ENCODE data around the gene PCNX2.
"Not testable (repeated sequence)": the region's sequence is repeated elsewhere in the genome, so short reads cannot be mapped to it uniquely, and the experiment has no call there.

PCNX2 gene

GRCh38 chr1:233216009-233216408, 79.5 kb downstream of the PCNX2 start:
- DNase-seq, result no peak

GRCh38 chr1:233215135-233215760, 80.3 kb downstream of the PCNX2 start:
- DNase-seq, result no peak

- DNase-seq, result no peak
These were observed 83.9 kb downstream of the PCNX2 start for GRCh38 chr1:233211595-233211994.

DNA sequence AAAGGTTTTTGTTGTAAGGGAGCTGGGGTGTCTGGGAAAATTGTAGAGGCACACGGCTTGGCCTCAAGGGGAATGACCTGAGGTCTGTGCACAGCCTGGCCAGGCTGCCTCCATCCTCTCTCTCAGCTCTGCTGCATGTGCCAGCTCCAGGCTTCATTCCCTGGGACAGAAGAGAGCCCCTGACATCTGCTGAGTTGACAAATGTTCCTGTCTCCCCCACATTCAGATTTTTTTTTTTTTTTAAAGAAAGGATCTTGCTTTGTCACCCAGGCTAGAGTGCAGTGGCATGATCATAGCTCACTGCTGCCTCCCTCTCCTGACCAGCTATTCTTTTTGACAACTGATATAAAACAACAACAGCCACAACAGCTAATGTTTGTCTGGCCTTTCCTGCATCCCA, 84.4 kb downstream of the PCNX2 start:
- DNase-seq, result no peak

DNA sequence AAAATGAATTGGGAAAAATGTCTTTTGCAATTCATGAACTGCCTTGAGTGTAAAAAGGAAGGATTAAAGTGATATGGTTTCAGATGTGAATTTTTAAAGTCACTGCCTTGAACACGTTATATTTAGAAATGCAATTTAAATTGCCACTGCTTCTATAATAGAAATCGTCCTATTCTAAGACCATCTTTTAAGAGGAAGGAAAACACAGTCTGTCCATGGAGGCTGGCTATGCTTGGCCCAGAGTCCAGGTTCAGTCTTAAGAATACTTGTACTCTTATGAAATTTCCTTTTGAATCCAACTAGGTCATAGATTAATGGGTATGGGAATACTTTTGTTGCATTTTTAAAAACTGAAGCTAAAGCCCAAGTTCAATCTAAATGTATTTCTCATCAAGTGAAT, 86.0 kb downstream of the PCNX2 start:
- DNase-seq, result no peak

- DNase-seq, result no peak
These were observed 86.8 kb downstream of the PCNX2 start for GRCh38 chr1:233208687-233209086.

GRCh38 chr1:233197940-233198339, 97.6 kb downstream of the PCNX2 start:
- no peak for DNase-seq

- no peak for DNase-seq
These were observed 101.8 kb downstream of the PCNX2 start for GRCh38 chr1:233193741-233194140.

GRCh38 chr1:233190987-233191386, 104.5 kb downstream of the PCNX2 start:
- no peak for DNase-seq

DNA sequence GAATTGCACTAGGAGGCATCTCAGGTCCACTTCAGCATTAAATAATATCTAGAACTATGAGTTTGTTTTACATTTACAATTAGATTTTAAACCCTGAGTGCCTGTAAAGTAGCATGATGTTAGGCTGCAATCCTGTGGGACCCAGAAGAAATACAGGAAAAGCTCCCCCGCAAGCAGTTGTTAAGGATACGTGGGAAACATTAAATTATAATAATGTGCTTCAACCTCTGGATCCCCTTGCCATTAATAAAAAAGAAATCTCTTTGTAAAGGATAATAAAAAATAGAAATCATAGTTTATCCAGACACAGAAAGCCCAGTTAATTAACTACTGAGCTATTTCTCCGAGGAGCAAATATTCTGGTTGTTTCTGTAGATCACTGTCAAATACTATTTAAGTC, 106.0 kb downstream of the PCNX2 start:
- DNase-seq, result no peak

- no peak for DNase-seq
These were observed 107.5 kb downstream of the PCNX2 start for GRCh38 chr1:233188061-233188460.

DNA sequence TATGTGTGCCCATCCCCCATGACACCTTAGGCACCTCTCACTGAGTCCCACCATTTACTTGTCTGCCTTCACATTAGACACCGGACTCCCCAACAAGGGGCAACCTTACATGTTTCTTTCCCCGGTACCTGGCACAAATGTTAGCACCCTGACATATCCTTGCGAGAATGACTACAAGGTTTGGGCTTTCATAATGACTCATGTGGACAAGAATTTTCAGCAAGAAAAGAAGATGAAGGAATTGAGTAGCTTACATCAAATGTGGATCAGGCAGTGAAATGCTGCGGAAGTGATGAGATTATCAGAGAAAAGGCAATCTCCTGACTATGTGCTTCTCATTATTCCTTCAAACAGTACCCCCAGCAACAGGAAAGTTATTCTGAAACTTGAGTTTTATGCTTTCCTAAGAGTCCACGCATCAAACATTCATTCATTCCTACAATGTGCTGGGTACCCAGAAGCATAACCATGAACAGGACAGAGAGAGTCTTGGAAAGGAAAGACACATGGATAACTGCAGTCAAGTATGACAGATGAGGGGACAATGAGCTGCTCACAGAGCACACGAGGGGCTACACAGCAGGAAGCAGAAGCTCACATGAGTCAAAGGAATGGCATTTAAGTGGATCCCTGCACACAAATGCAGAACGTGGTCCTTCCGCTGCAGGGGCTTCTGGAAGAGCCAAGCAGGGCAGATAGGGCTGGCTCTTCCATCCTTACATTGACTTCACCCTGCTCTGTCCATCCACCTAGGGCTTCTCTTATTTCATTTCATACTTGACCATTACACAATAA, 112.1 kb downstream of the PCNX2 start:
- DNase-seq, result no peak

DNA sequence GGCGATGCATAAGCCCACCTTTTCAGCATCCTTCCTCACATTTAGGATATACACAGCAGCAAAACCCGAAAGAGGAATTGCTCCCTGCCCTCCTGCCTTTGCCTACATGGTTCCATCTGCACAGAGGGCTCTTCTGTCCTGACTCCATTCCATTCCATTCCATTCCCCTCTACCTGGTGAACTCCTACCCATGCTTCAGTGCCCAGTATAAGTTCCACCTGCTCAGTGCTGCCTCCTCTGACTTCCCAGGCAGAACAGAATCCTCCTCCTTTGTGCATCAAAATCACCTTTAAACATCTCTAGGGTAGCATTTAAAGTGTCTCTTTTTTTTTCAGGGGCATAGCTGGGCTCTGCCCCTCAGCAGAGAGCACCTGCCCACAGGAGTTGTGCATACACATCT, 112.9 kb downstream of the PCNX2 start:
- no peak for DNase-seq

- no peak for DNase-seq
These were observed 114.7 kb downstream of the PCNX2 start for GRCh38 chr1:233180641-233181364.

- not testable (repeated sequence) for DNase-seq
These were observed 115.9 kb downstream of the PCNX2 start for GRCh38 chr1:233179638-233180037.

DNA sequence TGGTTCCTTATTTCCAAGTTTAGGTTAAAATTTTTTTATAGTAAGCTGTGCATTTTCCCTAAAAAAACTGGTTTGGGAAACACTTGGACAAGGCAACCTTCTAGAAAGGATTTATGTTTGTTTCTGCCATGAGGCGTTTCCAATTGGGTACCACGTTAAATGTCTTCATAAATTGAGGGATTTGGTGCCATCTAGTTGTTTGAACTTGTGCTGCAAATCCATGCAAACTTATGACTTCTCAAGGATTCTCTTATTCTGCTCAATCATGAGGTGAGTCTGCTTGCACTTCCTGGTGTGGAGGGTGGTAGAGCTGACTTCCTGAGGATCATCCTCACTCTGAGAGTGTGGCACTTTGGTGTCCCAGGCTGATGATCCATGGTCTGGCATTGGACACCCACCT, 123.3 kb downstream of the PCNX2 start:
- DNase-seq, result no peak

- no peak for DNase-seq
These were observed 124.8 kb downstream of the PCNX2 start for GRCh38 chr1:233170741-233171140.

DNA sequence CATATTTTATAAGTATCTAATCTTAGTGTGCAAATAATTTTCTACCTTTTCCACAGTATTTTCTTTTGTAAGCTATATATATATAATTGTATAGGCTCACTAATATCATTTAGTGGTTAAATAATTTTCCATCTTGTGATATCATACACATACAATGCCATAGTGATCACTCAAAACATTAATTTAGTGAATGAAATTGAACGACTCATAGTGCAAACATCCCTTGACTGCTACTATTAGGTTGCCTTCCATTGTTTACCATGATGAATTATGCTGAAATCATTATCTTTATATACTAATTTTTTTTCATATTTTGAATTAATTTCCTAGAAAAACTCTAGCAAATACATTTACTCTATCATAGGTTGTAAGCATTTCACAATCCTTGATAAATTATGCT, 127.1 kb downstream of the PCNX2 start:
- DNase-seq, result no peak

DNA sequence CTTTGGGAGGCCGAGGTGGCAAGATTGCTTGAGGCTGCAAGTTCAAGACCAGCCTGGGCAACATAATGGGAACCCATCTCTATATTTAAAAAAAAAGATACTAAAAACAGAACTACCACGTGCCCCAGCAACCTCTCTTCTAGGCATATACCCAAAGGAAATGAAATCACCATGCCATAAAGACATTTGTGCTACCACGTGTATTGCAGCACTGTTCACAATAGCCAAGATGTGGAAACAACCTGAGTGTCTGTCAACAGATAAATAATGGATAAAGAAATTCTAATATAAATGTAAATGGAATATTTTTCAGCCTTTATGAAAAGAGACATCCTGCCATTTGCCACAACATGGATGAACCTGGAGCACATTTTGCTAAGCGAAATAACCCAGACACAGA, 128.6 kb downstream of the PCNX2 start:
- no peak for DNase-seq

DNA sequence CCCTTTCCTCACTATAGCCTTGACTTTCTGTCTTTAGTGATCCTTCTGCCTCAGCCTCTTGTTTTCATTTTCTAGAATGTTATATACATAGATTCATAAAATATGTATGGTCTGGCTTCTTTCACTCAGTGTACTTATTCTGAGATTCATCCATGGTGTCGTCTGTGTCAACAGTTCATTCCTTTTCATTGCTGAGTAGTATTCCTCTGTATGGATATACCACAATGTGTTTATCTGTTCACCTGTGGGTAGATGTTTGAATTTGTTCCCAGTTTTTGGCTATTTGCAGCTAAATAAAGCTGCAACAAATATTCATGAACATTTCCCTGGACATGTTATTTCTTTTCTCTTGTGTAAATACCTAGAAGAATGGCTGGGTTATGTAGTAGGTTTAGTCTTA, 131.8 kb downstream of the PCNX2 start:
- no peak for DNase-seq

DNA sequence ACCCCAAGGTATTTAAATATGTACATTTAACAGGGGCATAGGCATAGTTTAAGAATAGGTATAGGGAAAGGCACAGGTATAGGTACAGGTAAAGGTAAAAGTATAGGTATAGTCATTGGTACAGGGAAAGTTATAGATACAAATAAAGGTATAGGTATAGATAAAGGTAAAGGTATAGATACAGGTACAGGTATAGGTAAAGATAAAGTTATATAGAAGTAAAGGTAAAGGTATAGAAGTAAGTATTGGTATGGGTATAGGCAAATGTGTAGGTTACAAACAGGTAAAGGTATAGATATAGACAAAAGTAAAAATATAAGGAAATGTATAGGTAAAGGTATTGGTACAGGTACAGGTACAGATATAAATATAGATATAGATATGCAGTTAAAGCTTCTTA, 137.2 kb downstream of the PCNX2 start:
- DNase-seq, result no peak

GRCh38 chr1:233157245-233157644, 138.3 kb downstream of the PCNX2 start:
- DNase-seq, result no peak

DNA sequence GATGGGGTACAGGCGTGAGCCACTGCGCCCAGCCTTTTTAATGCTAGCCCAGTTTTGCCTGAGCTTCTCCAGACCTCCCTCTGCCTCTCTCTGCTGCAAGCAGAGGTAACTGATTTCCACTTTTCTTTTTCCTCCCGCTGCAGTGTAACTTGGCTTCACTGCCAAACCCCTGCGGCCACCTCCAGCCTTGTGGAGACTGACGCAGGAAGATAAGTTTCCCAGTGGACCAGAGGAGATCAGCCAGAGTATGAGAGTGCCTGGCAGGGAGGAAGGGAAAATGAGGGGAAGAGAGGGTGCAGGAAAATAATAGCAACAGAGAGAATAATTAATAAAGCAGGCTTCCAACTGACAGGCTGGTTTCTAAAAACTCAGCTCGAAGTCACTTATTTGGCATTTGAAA, 143.7 kb downstream of the PCNX2 start:
- no peak for DNase-seq

- no peak for DNase-seq
These were observed 151.1 kb downstream of the PCNX2 start for GRCh38 chr1:233144434-233144833.
